NOMO-1 (cell line): ENCODE measurements around the gene SFXN3.

Experiments
- DNase-seq, 2 experiments: peaks; one replicate each; lab custom pipeline; 2025; ENCODE audit not compliant: unreplicated experiment in 2 of 2; lab: John Stamatoyannopoulos, UW

SFXN3 gene

GRCh38 chr10:101071267-101071884, 40.3 kb downstream of the SFXN3 start:
- peak; percentile 88 to 96 for DNase-seq

GRCh38 chr10:101071885-101072433, 40.9 kb downstream of the SFXN3 start:
- DNase-seq = no peak

GRCh38 chr10:101072923-101073322, 41.9 kb downstream of the SFXN3 start:
- no peak for DNase-seq

GRCh38 chr10:101073631-101074030, 42.6 kb downstream of the SFXN3 start:
- no peak for DNase-seq

GRCh38 chr10:101075775-101076174, 44.7 kb downstream of the SFXN3 start:
- no peak for DNase-seq

- no peak for DNase-seq
These were observed 45.6 kb downstream of the SFXN3 start for GRCh38 chr10:101076630-101077029.

- no peak for DNase-seq
These were observed 48.8 kb downstream of the SFXN3 start for GRCh38 chr10:101079874-101080273.

GRCh38 chr10:101080933-101081931, 50.2 kb downstream of the SFXN3 start:
- DNase-seq = no peak

- DNase-seq = no peak
These were observed 54.8 kb downstream of the SFXN3 start for GRCh38 chr10:101085846-101086245.

- no peak for DNase-seq
These were observed 56.3 kb downstream of the SFXN3 start for GRCh38 chr10:101087376-101087775.

- no peak for DNase-seq
These were observed 56.9 kb downstream of the SFXN3 start for GRCh38 chr10:101087965-101088364.

GRCh38 chr10:101089520-101090299, 58.7 kb downstream of the SFXN3 start:
- DNase-seq = no peak

- no peak for DNase-seq
These were observed 59.6 kb downstream of the SFXN3 start for GRCh38 chr10:101090597-101090996.
